ENCODE results near the gene ZNF385A. TPM values are rescaled to one million over a fixed set of nuclear protein-coding genes. Genes with fewer than 3 reads are reported as not detected.

ZNF385A gene
- total and polyA plus RNA-seq, 2 of the 13 experiments (the other 11 are each of a cell fraction or from before 2014, with no cell fraction given), result 0.44 to 0.67 TPM

DNA sequence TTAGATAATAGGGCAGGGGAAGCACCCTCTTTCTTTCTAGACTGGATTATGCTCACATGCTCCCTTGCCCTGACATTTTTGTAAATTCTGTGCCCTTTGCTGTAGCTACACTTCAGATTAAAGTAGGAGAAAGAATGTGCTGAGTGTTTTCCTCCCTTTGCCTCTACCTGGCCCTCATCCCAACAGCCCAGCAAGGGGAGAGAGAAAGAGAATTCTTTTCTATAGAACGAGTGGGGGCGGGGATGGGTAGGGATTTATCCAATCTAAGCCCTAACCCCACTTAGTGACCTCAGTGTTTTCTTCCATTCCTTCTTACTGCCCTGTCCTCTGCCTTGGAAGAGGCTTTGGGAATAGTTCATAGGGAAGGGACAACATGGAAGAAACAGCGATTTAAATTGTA is 33.8 kb downstream of the ZNF385A start:
- Histone ChIP-seq H3K27me3 (ENCODE audit: control insufficient read depth in 1 of 2, insufficient read depth in 2 of 2, low read length in 2 of 2) (no peaks in the 10 kb centered on the region), H2AFZ (ENCODE audit: low read length) (no peak overlapping the region), H3K36me3 (replicated peaks in 1 of 2; ENCODE audit: control insufficient read depth in 1 of 2, insufficient read depth in 2 of 2, low read length in 2 of 2) (peaks cover 24 to 48% of the 10 kb centered on the region in 2 experiments), H3K27ac (ENCODE audit: extremely low read length, insufficient read depth, low read length) (no peak overlapping the region), H3K4me3 (replicated peaks in 1 of 3; ENCODE audit: insufficient read depth in 1 of 3, low read depth in 2 of 3, low read length in 3 of 3) (no peak overlapping the region), H4K20me1 (ENCODE audit: insufficient read depth, low read length) (no peaks in the 10 kb centered on the region), H3K79me2 (ENCODE audit: insufficient read depth, low read length) (no peaks in the 10 kb centered on the region), H3K4me1 (ENCODE audit: insufficient read depth, low read length) (peaks cover 26% of the 10 kb centered on the region), H3K9ac (ENCODE audit: insufficient read depth, low read depth, low read length) (no peak overlapping the region), H3K4me2 (ENCODE audit: low read depth, low read length) (no peak overlapping the region), H3K9me3 (ENCODE audit: low read length) (no peaks in the 10 kb centered on the region)
- POLR2A ChIA-PET, result no interaction called here
- FAIRE-seq (no peak), DNase-seq (ENCODE audit: low spot score) (no peak), ATAC-seq (no peak)
- in situ Hi-C loops (cut with HindIII; ENCODE audit: extremely low pct_ligation_motif_present, low pct_unique_long_range_greater_than_20kb) (no loop called here), intact Hi-C loops (cut with micrococcal nuclease; ENCODE audit: unreplicated experiment) (no loop called here)
- CTCF ChIA-PET (ENCODE audit: low intra/inter-chr PET ratio, low total read pairs), result no interaction called here
- 90% methylated on average over 3 of the region's 3 CpGs for WGBS (ENCODE audit: low lambda C conversion rate)
- no peak for TF ChIP-seq ZNF782 (CRISPR knock-in tag; IDR thresholded peaks at IDR 0.05; ENCODE audit: borderline replicate concordance)
- TF ChIP-seq, protein P1, sequence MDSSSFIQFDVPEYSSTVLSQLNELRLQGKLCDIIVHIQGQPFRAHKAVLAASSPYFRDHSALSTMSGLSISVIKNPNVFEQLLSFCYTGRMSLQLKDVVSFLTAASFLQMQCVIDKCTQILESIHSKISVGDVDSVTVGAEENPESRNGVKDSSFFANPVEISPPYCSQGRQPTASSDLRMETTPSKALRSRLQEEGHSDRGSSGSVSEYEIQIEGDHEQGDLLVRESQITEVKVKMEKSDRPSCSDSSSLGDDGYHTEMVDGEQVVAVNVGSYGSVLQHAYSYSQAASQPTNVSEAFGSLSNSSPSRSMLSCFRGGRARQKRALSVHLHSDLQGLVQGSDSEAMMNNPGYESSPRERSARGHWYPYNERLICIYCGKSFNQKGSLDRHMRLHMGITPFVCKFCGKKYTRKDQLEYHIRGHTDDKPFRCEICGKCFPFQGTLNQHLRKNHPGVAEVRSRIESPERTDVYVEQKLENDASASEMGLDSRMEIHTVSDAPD (CRISPR knock-in tag; IDR thresholded peaks at IDR 0.05), result no peak
- TF ChIP-seq ZNF670 (CRISPR knock-in tag; IDR thresholded peaks at IDR 0.05; ENCODE audit: borderline replicate concordance), result no peak
- TF ChIP-seq ZNF570 (CRISPR knock-in tag; IDR thresholded peaks at IDR 0.05; ENCODE audit: borderline replicate concordance), result no peak
- no peak for TF ChIP-seq KLF15 (CRISPR knock-in tag; IDR thresholded peaks at IDR 0.05; ENCODE audit: borderline replicate concordance)
- TF ChIP-seq MATR3 (CRISPR knock-in tag; IDR thresholded peaks at IDR 0.05), result no peak
- no TSS peak for BruUV-seq (replicated peaks)

DNA sequence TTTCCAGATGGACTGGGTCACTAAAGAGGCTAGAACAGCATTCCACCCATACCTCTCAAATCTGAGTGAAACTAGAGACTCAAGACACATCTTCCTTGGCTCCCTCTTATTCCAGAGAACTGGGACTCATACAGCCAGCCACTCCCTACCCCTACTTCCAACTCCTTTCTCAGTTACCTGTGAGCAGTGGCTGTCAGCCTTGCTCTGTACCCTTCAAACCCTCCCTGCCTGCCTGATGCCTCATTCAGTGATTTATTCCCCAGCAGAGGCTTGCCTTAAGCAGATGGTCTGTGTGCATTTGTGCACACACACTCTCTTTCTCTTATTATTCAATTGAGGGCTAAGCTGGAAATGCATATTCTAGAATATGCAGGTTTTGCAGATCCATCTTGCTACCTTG is 34.9 kb downstream of the ZNF385A start:
- no peak overlapping the region for H3K4me3 ChIP-seq (replicated peaks in 1 of 3; ENCODE audit: insufficient read depth in 1 of 3, low read depth in 2 of 3, low read length in 3 of 3)
- no peak overlapping the region for H3K9ac ChIP-seq (ENCODE audit: insufficient read depth, low read depth, low read length)
- no peak for FAIRE-seq
- H3K36me3 ChIP-seq (replicated peaks in 1 of 2; ENCODE audit: control insufficient read depth in 1 of 2, insufficient read depth in 2 of 2, low read length in 2 of 2), result peaks cover 30 to 58% of the 10 kb centered on the region in 2 experiments
- no peaks in the 10 kb centered on the region for H3K9me3 ChIP-seq (ENCODE audit: low read length)
- H3K4me1 ChIP-seq (ENCODE audit: insufficient read depth, low read length), result peaks cover 20% of the 10 kb centered on the region
- ChIA-PET CTCF (ENCODE audit: low intra/inter-chr PET ratio, low total read pairs) (no interaction called here), POLR2A (no interaction called here)
- H3K27me3 ChIP-seq (ENCODE audit: control insufficient read depth in 1 of 2, insufficient read depth in 2 of 2, low read length in 2 of 2), result no peaks in the 10 kb centered on the region
- H4K20me1 ChIP-seq (ENCODE audit: insufficient read depth, low read length), result no peaks in the 10 kb centered on the region
- no peak overlapping the region for H3K27ac ChIP-seq (ENCODE audit: extremely low read length, insufficient read depth, low read length)
- in situ Hi-C loops (cut with HindIII; ENCODE audit: extremely low pct_ligation_motif_present, low pct_unique_long_range_greater_than_20kb) (no loop called here), intact Hi-C loops (cut with micrococcal nuclease; ENCODE audit: unreplicated experiment) (no loop called here)
- ATAC-seq, result no peak
- DNase-seq (ENCODE audit: low spot score), result no peak
- H2AFZ ChIP-seq (ENCODE audit: low read length), result no peak overlapping the region
- no peaks in the 10 kb centered on the region for H3K79me2 ChIP-seq (ENCODE audit: insufficient read depth, low read length)
- no TSS peak for BruUV-seq (replicated peaks)
- no peak overlapping the region for H3K4me2 ChIP-seq (ENCODE audit: low read depth, low read length)
- TF ChIP-seq, protein P2, sequence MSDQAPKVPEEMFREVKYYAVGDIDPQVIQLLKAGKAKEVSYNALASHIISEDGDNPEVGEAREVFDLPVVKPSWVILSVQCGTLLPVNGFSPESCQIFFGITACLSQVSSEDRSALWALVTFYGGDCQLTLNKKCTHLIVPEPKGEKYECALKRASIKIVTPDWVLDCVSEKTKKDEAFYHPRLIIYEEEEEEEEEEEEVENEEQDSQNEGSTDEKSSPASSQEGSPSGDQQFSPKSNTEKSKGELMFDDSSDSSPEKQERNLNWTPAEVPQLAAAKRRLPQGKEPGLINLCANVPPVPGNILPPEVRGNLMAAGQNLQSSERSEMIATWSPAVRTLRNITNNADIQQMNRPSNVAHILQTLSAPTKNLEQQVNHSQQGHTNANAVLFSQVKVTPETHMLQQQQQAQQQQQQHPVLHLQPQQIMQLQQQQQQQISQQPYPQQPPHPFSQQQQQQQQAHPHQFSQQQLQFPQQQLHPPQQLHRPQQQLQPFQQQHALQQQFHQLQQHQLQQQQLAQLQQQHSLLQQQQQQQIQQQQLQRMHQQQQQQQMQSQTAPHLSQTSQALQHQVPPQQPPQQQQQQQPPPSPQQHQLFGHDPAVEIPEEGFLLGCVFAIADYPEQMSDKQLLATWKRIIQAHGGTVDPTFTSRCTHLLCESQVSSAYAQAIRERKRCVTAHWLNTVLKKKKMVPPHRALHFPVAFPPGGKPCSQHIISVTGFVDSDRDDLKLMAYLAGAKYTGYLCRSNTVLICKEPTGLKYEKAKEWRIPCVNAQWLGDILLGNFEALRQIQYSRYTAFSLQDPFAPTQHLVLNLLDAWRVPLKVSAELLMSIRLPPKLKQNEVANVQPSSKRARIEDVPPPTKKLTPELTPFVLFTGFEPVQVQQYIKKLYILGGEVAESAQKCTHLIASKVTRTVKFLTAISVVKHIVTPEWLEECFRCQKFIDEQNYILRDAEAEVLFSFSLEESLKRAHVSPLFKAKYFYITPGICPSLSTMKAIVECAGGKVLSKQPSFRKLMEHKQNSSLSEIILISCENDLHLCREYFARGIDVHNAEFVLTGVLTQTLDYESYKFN (CRISPR knock-in tag; conservative IDR thresholded peaks at IDR 0.05), result no peak
- TF ChIP-seq ZBTB7B (CRISPR knock-in tag; IDR thresholded peaks at IDR 0.05) (no peak), STAT5B (CRISPR knock-in tag; IDR thresholded peaks at IDR 0.05) (no peak), GATA4 (IDR thresholded peaks at IDR 0.05; ENCODE audit: borderline replicate concordance, low read depth) (no peak), SUZ12 (IDR thresholded peaks at IDR 0.05; ENCODE audit: low read depth, low read length) (no peak)
- TF ChIP-seq, protein P3, sequence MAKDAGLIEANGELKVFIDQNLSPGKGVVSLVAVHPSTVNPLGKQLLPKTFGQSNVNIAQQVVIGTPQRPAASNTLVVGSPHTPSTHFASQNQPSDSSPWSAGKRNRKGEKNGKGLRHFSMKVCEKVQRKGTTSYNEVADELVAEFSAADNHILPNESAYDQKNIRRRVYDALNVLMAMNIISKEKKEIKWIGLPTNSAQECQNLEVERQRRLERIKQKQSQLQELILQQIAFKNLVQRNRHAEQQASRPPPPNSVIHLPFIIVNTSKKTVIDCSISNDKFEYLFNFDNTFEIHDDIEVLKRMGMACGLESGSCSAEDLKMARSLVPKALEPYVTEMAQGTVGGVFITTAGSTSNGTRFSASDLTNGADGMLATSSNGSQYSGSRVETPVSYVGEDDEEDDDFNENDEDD (CRISPR knock-in tag; IDR thresholded peaks at IDR 0.05; ENCODE audit: borderline replicate concordance), result no peak
- TF ChIP-seq, protein P4, sequence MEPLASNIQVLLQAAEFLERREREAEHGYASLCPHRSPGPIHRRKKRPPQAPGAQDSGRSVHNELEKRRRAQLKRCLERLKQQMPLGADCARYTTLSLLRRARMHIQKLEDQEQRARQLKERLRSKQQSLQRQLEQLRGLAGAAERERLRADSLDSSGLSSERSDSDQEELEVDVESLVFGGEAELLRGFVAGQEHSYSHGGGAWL (CRISPR knock-in tag; IDR thresholded peaks at IDR 0.05), result no peak

Measured in HepG2 (cell line).